HepG2 (cell line): ENCODE results near the gene ECE2. TPM values are rescaled to one million over a fixed set of nuclear protein-coding genes. Genes with fewer than 3 reads are reported as not detected.

ENCODE experiments used
- ATAC-seq: fragments of 200-7000 bp; cut with Tn5 transposase; 3 replicates; pipeline ENCODE4 v1.9.1; 2020; ENCODE audit warnings: mild to moderate bottlenecking, moderate library complexity
- Bru-seq: library from RNA; stranded (reverse); fragments of 400-500 nt; gene quantifications from one replicate; lab custom pipeline; 2021; lab: Mats Ljungman, UMichigan
- BruChase-seq, 2 experiments: library from RNA; stranded (reverse); fragments of 400-500 nt; gene quantifications; one replicate each; lab custom pipeline; 2021; lab: Mats Ljungman, UMichigan
- BruUV-seq: library from RNA; stranded (reverse); fragments of 400-500 nt; replicated peaks from 2 replicates; lab custom pipeline; 2021; lab: Mats Ljungman, UMichigan
- CTCF ChIA-PET: fragments of 300-600 bp; formaldehyde crosslinking; extraction: SDS; loops from one replicate; lab custom pipeline; 2021; ENCODE audit warnings: low total read pairs, inconsistent platforms, low intra/inter-chr PET ratio; lab: Yijun Ruan, JAX
- POLR2A ChIA-PET: fragments of 350-600 bp; sonication (Branson Sonifier 250); formaldehyde crosslinking; loops from one replicate; lab custom pipeline; 2020; ENCODE audit warnings: antibody characterized with exemption, inconsistent platforms; lab: Yijun Ruan, JAX
- DNase-seq: peaks from one replicate; pipeline ENCODE4 v3.0.0-alpha.2; 2015; ENCODE audit warnings: low spot score
- FAIRE-seq: peaks from 3 replicates; lab custom pipeline; 2011; peaks lifted over from hg19 to GRCh38; lab: Jason Lieb, UNC
- H2AFZ ChIP-seq: one replicate; pipeline ENCODE4 v1.6.1; 2011; ENCODE audit warnings: low read length, inconsistent platforms
- H3K27ac ChIP-seq: fragments of 300-600 bp; 3 replicates; pipeline ENCODE4 v1.8.0; 2011; ENCODE audit warnings: mixed run types, mild to moderate bottlenecking, mixed read lengths, low read length, inconsistent platforms; ENCODE audit not compliant: insufficient read depth; ENCODE audit errors: extremely low read length
- H3K27me3 ChIP-seq, 2 experiments: fragments of 200-600 bp in 1 of 2; 2 replicates in 1 of 2; 3 replicates in 1 of 2; pipeline versions ENCODE4 v1.6.0 to v1.8.0; 2011; ENCODE audit warnings: low read length in 2 of 2, mild to moderate bottlenecking in 2 of 2, moderate library complexity in 2 of 2, inconsistent platforms in 1 of 2; ENCODE audit not compliant: insufficient read depth in 2 of 2, control insufficient read depth in 1 of 2
- H3K36me3 ChIP-seq, 2 experiments: fragments of 200-600 bp in 1 of 2; replicated peaks in 1 of 2; 2 replicates in 1 of 2; 3 replicates in 1 of 2; pipeline versions ENCODE4 v1.5.1 to v1.8.0; 2011; ENCODE audit warnings: low read length in 2 of 2, inconsistent platforms in 1 of 2; ENCODE audit not compliant: insufficient read depth in 2 of 2, control insufficient read depth in 1 of 2
- H3K4me1 ChIP-seq: 2 replicates; pipeline ENCODE4 v1.5.1; 2012; ENCODE audit warnings: low read length, inconsistent platforms; ENCODE audit not compliant: insufficient read depth
- H3K4me2 ChIP-seq: 2 replicates; pipeline ENCODE4 v1.6.0; 2011; ENCODE audit warnings: low read depth, low read length, inconsistent platforms
- H3K4me3 ChIP-seq, 3 experiments: fragments of 200-600 bp in 1 of 3; sonication (generic), shearing (Covaris generic) in 1 of 3; replicated peaks in 1 of 3; 2 replicates each; pipeline ENCODE4 v1.5.1; 2011 to 2016; ENCODE audit warnings: low read length in 3 of 3, inconsistent platforms in 2 of 3, low read depth in 2 of 3, mild to moderate bottlenecking in 2 of 3, control low read depth in 1 of 3, mixed read lengths in 1 of 3; ENCODE audit not compliant: insufficient read depth in 1 of 3
- H3K79me2 ChIP-seq: one replicate; pipeline ENCODE4 v1.6.1; 2011; ENCODE audit warnings: low read length, inconsistent platforms; ENCODE audit not compliant: insufficient read depth
- H3K9ac ChIP-seq: 2 replicates; pipeline ENCODE4 v1.6.0; 2011; ENCODE audit warnings: mild to moderate bottlenecking, low read depth, low read length, inconsistent platforms; ENCODE audit not compliant: insufficient read depth
- H3K9me3 ChIP-seq: 2 replicates; pipeline ENCODE4 v1.5.1; 2012; ENCODE audit warnings: mild to moderate bottlenecking, low read length
- H4K20me1 ChIP-seq: 2 replicates; pipeline ENCODE4 v1.6.0; 2011; ENCODE audit warnings: inconsistent platforms, mild to moderate bottlenecking, low read length, moderate library complexity; ENCODE audit not compliant: insufficient read depth
- KMT2B ChIP-seq: IDR thresholded peaks from 2 replicates; pipeline ENCODE4 v1.6.1; 2016; ENCODE audit warnings: missing genetic modification reagents, missing compliant biosample characterization
- MAFF ChIP-seq: IDR thresholded peaks from 2 replicates; pipeline ENCODE4 v1.6.1; 2011; ENCODE audit warnings: low read depth, low read length, improper control_type of control experiment
- RXRB ChIP-seq: IDR thresholded peaks from 2 replicates; pipeline ENCODE4 v1.6.1; 2016; ENCODE audit warnings: borderline replicate concordance, missing genetic modification reagents, missing compliant biosample characterization
- SATB2 ChIP-seq: sonication (generic); formaldehyde crosslinking; IDR thresholded peaks from 2 replicates; pipeline ENCODE4 v1.5.0; 2020; ENCODE audit warnings: missing genetic modification reagents
- TBX3 ChIP-seq: fragments of 450-650 bp; IDR thresholded peaks from 2 replicates; pipeline ENCODE4 v1.6.1; 2017; ENCODE audit warnings: antibody characterized with exemption, mild to moderate bottlenecking, inconsistent platforms, borderline replicate concordance
- ZNF34 ChIP-seq: sonication (generic); formaldehyde crosslinking; IDR thresholded peaks from 2 replicates; pipeline ENCODE4 v1.4.0; 2020; ENCODE audit warnings: mild to moderate bottlenecking, missing genetic modification reagents, borderline replicate concordance
- ZNF678 ChIP-seq: sonication (generic); formaldehyde crosslinking; IDR thresholded peaks from 2 replicates; pipeline ENCODE4 v1.4.0; 2020; ENCODE audit warnings: mild to moderate bottlenecking, missing genetic modification reagents
- ZNF703 ChIP-seq: sonication (generic); formaldehyde crosslinking; IDR thresholded peaks from 2 replicates; pipeline ENCODE4 v1.5.1; 2020; ENCODE audit warnings: missing genetic modification reagents, mild to moderate bottlenecking, moderate library complexity, borderline replicate concordance
- ZNF749 ChIP-seq: sonication (generic); formaldehyde crosslinking; IDR thresholded peaks from 2 replicates; pipeline ENCODE4 v1.8.0; 2022; ENCODE audit warnings: mild to moderate bottlenecking, missing genetic modification reagents, moderate library complexity, borderline replicate concordance
- ZSCAN12 ChIP-seq: sonication (generic); formaldehyde crosslinking; IDR thresholded peaks from 2 replicates; pipeline ENCODE4 v1.9.0; 2021; ENCODE audit warnings: mild to moderate bottlenecking, missing genetic modification reagents
- WGBS: methylation state at CpG from one replicate; pipeline ENCODE4 v1.1.6; 2017; ENCODE audit warnings: low lambda C conversion rate; 5-methylcytosine and 5-hydroxymethylcytosine counted together
- in situ Hi-C: cut with HindIII; loops from 2 replicates; pipeline ENCODE4 v1.10.0; 2017; ENCODE audit warnings: low pct_unique_long_range_greater_than_20kb; ENCODE audit not compliant: extremely low pct_ligation_motif_present
- intact Hi-C: fragments of 100-400 bp; cut with micrococcal nuclease; formaldehyde crosslinking; loops from one replicate; pipeline ENCODE4 v1.10.0; 2022; ENCODE audit not compliant: unreplicated experiment
- long read RNA-seq, 2 experiments: library from RNA in 1 of 2; library from polyadenylated mRNA in 1 of 2; stranded (forward) in 1 of 2; unstranded in 1 of 2; transcript quantifications; one replicate each; pipeline ENCODE4 v2.0.0, GENCODE V29; 2019 to 2022
- polyA minus RNA-seq, 3 experiments: library from RNA; depleted of rRNA, polyadenylated mRNA; stranded (reverse); fragments of >200 nt; gene quantifications; 2 replicates each; pipeline ENCODE4 v1.2.3, GENCODE V29; 2011; ENCODE audit warnings: low replicate concordance in 1 of 3
- polyA plus RNA-seq, 8 experiments: library from polyadenylated mRNA; depleted of rRNA in 3 of 8; stranded (reverse) in 7 of 8; unstranded in 1 of 8; fragments of >200 nt; fragmentation: Illumina TruSeq in 4 of 8; extraction: Trizol in 4 of 8; gene quantifications; 2 replicates each; pipeline versions ENCODE4 v1.2.1 to v1.2.3, GENCODE V29; 2011 to 2016; ENCODE audit warnings: low read depth in 4 of 8, missing spikeins in 1 of 8, mixed read lengths in 1 of 8; ENCODE audit not compliant: insufficient read depth in 1 of 8
- total RNA-seq, 5 experiments: library from RNA; depleted of rRNA; stranded (reverse); fragments of >200 nt; fragmentation: Illumina TruSeq; extraction: Trizol; gene quantifications; 2 replicates each; pipeline ENCODE4 v1.2.3, GENCODE V29; 2016; ENCODE audit warnings: low read depth in 1 of 5
- TF ChIP-seq, protein P1 (sequence below): sonication (generic); formaldehyde crosslinking; conservative IDR thresholded peaks from 2 replicates; pipeline ENCODE4 v1.4.0; 2020; ENCODE audit warnings: missing genetic modification reagents
- TF ChIP-seq, protein P2 (sequence below): fragments of 450-650 bp; IDR thresholded peaks from 2 replicates; pipeline ENCODE4 v1.6.1; 2016
- TF ChIP-seq, protein P3 (sequence below), 2 experiments: sonication (generic) in 1 of 2; formaldehyde crosslinking in 1 of 2; IDR thresholded peaks; 2 replicates each; pipeline versions ENCODE4 v1.4.0 to v1.6.1; 2018 to 2020; ENCODE audit warnings: missing genetic modification reagents in 2 of 2, borderline replicate concordance in 1 of 2, low read depth in 1 of 2, mild to moderate bottlenecking in 1 of 2, missing biosample characterization in 1 of 2

The ECE2 gene
- total RNA-seq (2016; rRNA removed; fragmentation: Illumina TruSeq; extraction: Trizol) = not detected in 2 replicates
- total RNA-seq (2016; cell fraction: cytosol; rRNA removed; fragmentation: Illumina TruSeq; extraction: Trizol; ENCODE audit: low read depth) = not detected in 2 replicates
- not detected in 2 replicates for total RNA-seq (2016; cell fraction: insoluble cytoplasmic fraction; rRNA removed; fragmentation: Illumina TruSeq; extraction: Trizol)
- not detected in 2 replicates for total RNA-seq (2016; cell fraction: membrane; rRNA removed; fragmentation: Illumina TruSeq; extraction: Trizol)
- total RNA-seq (2016; cell fraction: nucleus; rRNA removed; fragmentation: Illumina TruSeq; extraction: Trizol) = not detected in 2 replicates
- 0.03 TPM in 1 of 2 replicates, not detected in the other for polyA plus RNA-seq (2011; rRNA removed)
- polyA plus RNA-seq (2011; cell fraction: cytosol; rRNA removed) = not detected in 2 replicates
- polyA plus RNA-seq (2011; cell fraction: nucleus; rRNA removed) = 0.10 and 0.16 TPM in 2 replicates
- polyA plus RNA-seq (2012) = not detected in 2 replicates
- polyA plus RNA-seq (2016; cell fraction: cytosol; fragmentation: Illumina TruSeq; extraction: Trizol; ENCODE audit: low read depth) = not detected in 2 replicates
- polyA plus RNA-seq (2016; cell fraction: insoluble cytoplasmic fraction; fragmentation: Illumina TruSeq; extraction: Trizol; ENCODE audit: low read depth) = not detected in 2 replicates
- not detected in 2 replicates for polyA plus RNA-seq (2016; cell fraction: membrane; fragmentation: Illumina TruSeq; extraction: Trizol; ENCODE audit: low read depth)
- polyA plus RNA-seq (2016; cell fraction: nucleus; fragmentation: Illumina TruSeq; extraction: Trizol; ENCODE audit: insufficient read depth, low read depth) = not detected in 2 replicates
- 0.14 TPM in 1 of 2 replicates, not detected in the other for polyA minus RNA-seq (2011; rRNA and poly(A)+ RNA removed; ENCODE audit: low replicate concordance)
- polyA minus RNA-seq (2011; cell fraction: cytosol; rRNA and poly(A)+ RNA removed) = not detected in 2 replicates
- polyA minus RNA-seq (2011; cell fraction: nucleus; rRNA and poly(A)+ RNA removed) = not detected in 2 replicates
- not detected for Bru-seq, nascent RNA
- BruChase-seq, experiment 1, labeled RNA remaining after a 6-hour chase = not detected
- not detected for BruChase-seq, experiment 2, labeled RNA remaining after a 2-hour chase
- long read RNA-seq, experiment 1 = 0 reads
- long read RNA-seq, experiment 2 = 0 reads

DNA sequence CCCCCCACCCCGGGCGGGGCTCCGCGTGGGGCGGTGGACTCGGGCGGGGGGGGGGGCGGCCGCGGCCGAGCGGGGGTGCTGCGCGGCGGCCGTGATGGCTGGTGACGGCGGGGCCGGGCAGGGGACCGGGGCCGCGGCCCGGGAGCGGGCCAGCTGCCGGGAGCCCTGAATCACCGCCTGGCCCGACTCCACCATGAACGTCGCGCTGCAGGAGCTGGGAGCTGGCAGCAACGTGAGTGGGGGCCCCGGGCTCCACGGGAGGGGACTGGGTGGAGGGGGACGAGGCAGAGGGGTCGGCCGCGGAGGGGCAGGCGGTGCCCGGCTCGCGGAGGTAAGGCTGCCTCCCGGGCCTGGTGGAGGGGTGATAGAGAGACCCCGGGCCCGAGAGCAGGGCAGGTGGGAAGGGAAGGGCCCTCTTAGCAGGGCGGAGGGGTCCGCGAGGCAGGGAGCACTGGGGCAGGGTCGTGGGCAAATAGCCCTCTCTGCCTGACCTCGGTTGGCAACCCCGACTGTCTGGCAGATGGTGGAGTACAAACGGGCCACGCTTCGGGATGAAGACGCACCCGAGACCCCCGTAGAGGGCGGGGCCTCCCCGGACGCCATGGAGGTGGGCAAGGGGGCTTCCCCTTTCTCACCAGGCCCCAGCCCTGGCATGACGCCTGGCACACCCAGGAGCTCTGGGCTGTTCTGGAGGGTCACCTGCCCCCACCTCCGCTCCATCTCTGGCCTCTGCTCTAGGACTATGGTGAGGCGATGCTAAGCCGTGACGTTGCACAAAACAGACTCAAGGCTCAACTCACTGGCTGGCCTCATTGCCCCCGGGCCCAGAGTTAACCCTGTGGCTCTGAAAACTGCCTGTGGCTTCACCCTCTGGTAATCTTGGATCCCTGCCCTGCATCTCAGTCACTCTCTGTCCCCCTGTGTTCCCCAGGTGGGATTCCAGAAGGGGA, at the start of gene ECE2:
Gene ECE2, plus strand, starts transcription at position 62 of the 950 bp plus-strand sequence. Its CDS starts 132 bp downstream, at position 194.
- Histone ChIP-seq H3K27me3 (peaks cover 9 to 50% of the 10 kb centered on the region in 2 experiments; a peak in 4 of 5 replicates), H3K4me2 (no peak within 1 kb of the TSS), H3K9ac (no peak within 1 kb of the TSS), H3K27ac (no peak within 1 kb of the TSS), H3K36me3 (no peaks in the 10 kb centered on the region), H2AFZ (no peak within 1 kb of the TSS), H3K9me3 (no peaks in the 10 kb centered on the region), H4K20me1 (no peaks in the 10 kb centered on the region), H3K79me2 (no peaks in the 10 kb centered on the region), H3K4me3 (no peak within 1 kb of the TSS), H3K4me1 (no peaks in the 10 kb centered on the region)
- intact Hi-C loops = no loop called here
- in situ Hi-C loops = no loop called here
- ATAC-seq (peak; percentile 31; the same call in 2 of the 3 replicates), FAIRE-seq (no peak), DNase-seq (no peak)
- no TSS peak for BruUV-seq
- CTCF ChIA-PET = no interaction called here
- WGBS = 31% methylated on average over 30 of the region's 65 CpGs
- POLR2A ChIA-PET = no interaction called here
- TF ChIP-seq MAFF (no peak), RXRB (no peak), SATB2 (CRISPR knock-in tag) (no peak), ZNF749 (CRISPR knock-in tag) (no peak), KMT2B (CRISPR knock-in tag) (no peak), ZNF703 (no peak), ZSCAN12 (CRISPR knock-in tag) (no peak), TBX3 (no peak), ZNF34 (CRISPR knock-in tag) (no peak), ZNF678 (CRISPR knock-in tag) (no peak)
- TF ChIP-seq, protein P1, sequence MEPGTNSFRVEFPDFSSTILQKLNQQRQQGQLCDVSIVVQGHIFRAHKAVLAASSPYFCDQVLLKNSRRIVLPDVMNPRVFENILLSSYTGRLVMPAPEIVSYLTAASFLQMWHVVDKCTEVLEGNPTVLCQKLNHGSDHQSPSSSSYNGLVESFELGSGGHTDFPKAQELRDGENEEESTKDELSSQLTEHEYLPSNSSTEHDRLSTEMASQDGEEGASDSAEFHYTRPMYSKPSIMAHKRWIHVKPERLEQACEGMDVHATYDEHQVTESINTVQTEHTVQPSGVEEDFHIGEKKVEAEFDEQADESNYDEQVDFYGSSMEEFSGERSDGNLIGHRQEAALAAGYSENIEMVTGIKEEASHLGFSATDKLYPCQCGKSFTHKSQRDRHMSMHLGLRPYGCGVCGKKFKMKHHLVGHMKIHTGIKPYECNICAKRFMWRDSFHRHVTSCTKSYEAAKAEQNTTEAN (CRISPR knock-in tag) = no peak
- TF ChIP-seq, protein P2, sequence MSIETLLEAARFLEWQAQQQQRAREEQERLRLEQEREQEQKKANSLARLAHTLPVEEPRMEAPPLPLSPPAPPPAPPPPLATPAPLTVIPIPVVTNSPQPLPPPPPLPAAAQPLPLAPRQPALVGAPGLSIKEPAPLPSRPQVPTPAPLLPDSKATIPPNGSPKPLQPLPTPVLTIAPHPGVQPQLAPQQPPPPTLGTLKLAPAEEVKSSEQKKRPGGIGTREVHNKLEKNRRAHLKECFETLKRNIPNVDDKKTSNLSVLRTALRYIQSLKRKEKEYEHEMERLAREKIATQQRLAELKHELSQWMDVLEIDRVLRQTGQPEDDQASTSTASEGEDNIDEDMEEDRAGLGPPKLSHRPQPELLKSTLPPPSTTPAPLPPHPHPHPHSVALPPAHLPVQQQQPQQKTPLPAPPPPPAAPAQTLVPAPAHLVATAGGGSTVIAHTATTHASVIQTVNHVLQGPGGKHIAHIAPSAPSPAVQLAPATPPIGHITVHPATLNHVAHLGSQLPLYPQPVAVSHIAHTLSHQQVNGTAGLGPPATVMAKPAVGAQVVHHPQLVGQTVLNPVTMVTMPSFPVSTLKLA = no peak
- TF ChIP-seq, protein P3, sequence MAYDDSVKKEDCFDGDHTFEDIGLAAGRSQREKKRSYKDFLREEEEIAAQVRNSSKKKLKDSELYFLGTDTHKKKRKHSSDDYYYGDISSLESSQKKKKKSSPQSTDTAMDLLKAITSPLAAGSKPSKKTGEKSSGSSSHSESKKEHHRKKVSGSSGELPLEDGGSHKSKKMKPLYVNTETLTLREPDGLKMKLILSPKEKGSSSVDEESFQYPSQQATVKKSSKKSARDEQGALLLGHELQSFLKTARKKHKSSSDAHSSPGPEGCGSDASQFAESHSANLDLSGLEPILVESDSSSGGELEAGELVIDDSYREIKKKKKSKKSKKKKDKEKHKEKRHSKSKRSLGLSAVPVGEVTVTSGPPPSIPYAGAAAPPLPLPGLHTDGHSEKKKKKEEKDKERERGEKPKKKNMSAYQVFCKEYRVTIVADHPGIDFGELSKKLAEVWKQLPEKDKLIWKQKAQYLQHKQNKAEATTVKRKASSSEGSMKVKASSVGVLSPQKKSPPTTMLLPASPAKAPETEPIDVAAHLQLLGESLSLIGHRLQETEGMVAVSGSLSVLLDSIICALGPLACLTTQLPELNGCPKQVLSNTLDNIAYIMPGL (CRISPR knock-in tag; IDR thresholded peaks at IDR 0.05; ENCODE audit: borderline replicate concordance in 1 of 2, low read depth in 1 of 2) = no peak
